Osteoblast (primary cell): ENCODE measurements around the gene AIMP2. TPM values are rescaled to one million over a fixed set of nuclear protein-coding genes. Genes with fewer than 3 reads are reported as not detected.

Experiments
- DNase-seq: peaks from one replicate; pipeline ENCODE4 v3.0.0; 2011; ENCODE audit warnings: low spot score, mixed read lengths; ENCODE audit not compliant: insufficient read length; ENCODE audit errors: missing footprints
- H2AFZ ChIP-seq: 2 replicates; pipeline ENCODE4 v1.6.0; 2011; ENCODE audit warnings: mild to moderate bottlenecking, low read length
- H3K27ac ChIP-seq: 2 replicates; pipeline ENCODE4 v1.5.1; 2011; ENCODE audit warnings: mild to moderate bottlenecking, low read depth, low read length, moderate library complexity
- H3K27me3 ChIP-seq: 2 replicates; pipeline ENCODE4 v1.6.0; 2012; ENCODE audit warnings: mild to moderate bottlenecking, control low read depth, inconsistent platforms, low read length, moderate library complexity; ENCODE audit not compliant: insufficient read depth
- H3K36me3 ChIP-seq: 2 replicates; pipeline ENCODE4 v1.5.1; 2011; ENCODE audit warnings: mild to moderate bottlenecking, low read length, control low read depth, moderate library complexity; ENCODE audit not compliant: insufficient read depth
- H3K4me1 ChIP-seq: 2 replicates; pipeline ENCODE4 v1.5.1; 2011; ENCODE audit warnings: mild to moderate bottlenecking, low read length, control low read depth, moderate library complexity; ENCODE audit not compliant: insufficient read depth
- H3K4me2 ChIP-seq: 2 replicates; pipeline ENCODE4 v1.6.0; 2011; ENCODE audit warnings: mild to moderate bottlenecking, low read length; ENCODE audit not compliant: insufficient read depth
- H3K4me3 ChIP-seq: fragments of 200-600 bp; sonication (generic); 3 replicates; pipeline ENCODE4 v1.5.1; 2012; ENCODE audit warnings: mild to moderate bottlenecking, low read length, inconsistent platforms; ENCODE audit not compliant: insufficient read depth
- H3K79me2 ChIP-seq: 2 replicates; pipeline ENCODE4 v1.6.0; 2012; ENCODE audit warnings: mild to moderate bottlenecking, low read length, control low read depth, inconsistent platforms; ENCODE audit not compliant: insufficient read depth
- H3K9me3 ChIP-seq: 2 replicates; pipeline ENCODE4 v1.5.1; 2011; ENCODE audit warnings: low read depth, low read length, control low read depth
- H4K20me1 ChIP-seq: 2 replicates; pipeline ENCODE4 v1.6.0; 2012; ENCODE audit warnings: mild to moderate bottlenecking, low read length, control low read depth; ENCODE audit not compliant: insufficient read depth
- CTCF ChIP-seq: IDR thresholded peaks from 2 replicates; pipeline ENCODE4 v1.5.1; 2011; ENCODE audit warnings: mild to moderate bottlenecking, low read depth, low read length, moderate library complexity; ENCODE audit errors: extremely low read depth
- total RNA-seq: library from RNA; depleted of rRNA; stranded (reverse); fragments of >200 nt; gene quantifications from 2 replicates; pipeline ENCODE4 v1.2.3, GENCODE V29; 2012

The AIMP2 gene
- total RNA-seq, 1 donor: 61.5 TPM

GRCh38 chr7:6026820-6027311, 17.8 kb downstream of the AIMP2 start:
- Histone ChIP-seq H3K79me2 (peaks cover 7% of the 10 kb centered on the region), H3K9me3 (no peaks in the 10 kb centered on the region), H3K27ac (no peak overlapping the region), H3K27me3 (no peaks in the 10 kb centered on the region), H3K4me1 (no peaks in the 10 kb centered on the region), H3K4me3 (no peak overlapping the region), H2AFZ (no peak overlapping the region), H3K36me3 (peaks cover 82% of the 10 kb centered on the region), H3K4me2 (no peak overlapping the region), H4K20me1 (no peaks in the 10 kb centered on the region)
- no peak for TF ChIP-seq CTCF
- DNase-seq: peak; percentile 57

- peaks cover 79% of the 10 kb centered on the region for H3K36me3 ChIP-seq
- no peaks in the 10 kb centered on the region for H4K20me1 ChIP-seq
- H3K79me2 ChIP-seq: peaks cover 11% of the 10 kb centered on the region
- H3K9me3 ChIP-seq: no peaks in the 10 kb centered on the region
- no peaks in the 10 kb centered on the region for H3K4me1 ChIP-seq
- no peaks in the 10 kb centered on the region for H3K27me3 ChIP-seq
- DNase-seq: no peak
- H3K27ac ChIP-seq: no peak overlapping the region
- no peak overlapping the region for H3K4me2 ChIP-seq
- H3K4me3 ChIP-seq: no peak overlapping the region
- TF ChIP-seq CTCF: no peak
- H2AFZ ChIP-seq: no peak overlapping the region
These were observed 18.8 kb downstream of the AIMP2 start for GRCh38 chr7:6027806-6028365.

- Histone ChIP-seq H3K4me2 (no peak overlapping the region), H3K36me3 (peaks cover 73% of the 10 kb centered on the region)
- no peak for TF ChIP-seq CTCF
These were observed 19.5 kb downstream of the AIMP2 start for GRCh38 chr7:6028563-6028962.

GRCh38 chr7:6030988-6031387, 21.9 kb downstream of the AIMP2 start, which contains the start of gene ANKRD61:
TSS of gene ANKRD61 (plus strand) at chr7:6031376. CDS start at chr7:6031376, 0 bp downstream.
- no peaks in the 10 kb centered on the region for H3K27me3 ChIP-seq
- no peaks in the 10 kb centered on the region for H3K4me1 ChIP-seq
- no peaks in the 10 kb centered on the region for H3K9me3 ChIP-seq
- no peak within 1 kb of the TSS for H3K4me3 ChIP-seq
- H4K20me1 ChIP-seq: no peaks in the 10 kb centered on the region
- H3K27ac ChIP-seq: no peak within 1 kb of the TSS
- no peak for DNase-seq
- TF ChIP-seq CTCF: no peak
- H3K36me3 ChIP-seq: peaks cover 61% of the 10 kb centered on the region
- no peak within 1 kb of the TSS for H2AFZ ChIP-seq
- peaks cover 16% of the 10 kb centered on the region for H3K79me2 ChIP-seq
- H3K4me2 ChIP-seq: no peak within 1 kb of the TSS

More at GRCh38 chr7:6028563-6028962, 19.5 kb downstream of the AIMP2 start:
- H4K20me1 ChIP-seq: no peaks in the 10 kb centered on the region
- no peak overlapping the region for H3K27ac ChIP-seq
- no peak overlapping the region for H2AFZ ChIP-seq
- H3K27me3 ChIP-seq: no peaks in the 10 kb centered on the region
- no peak overlapping the region for H3K4me3 ChIP-seq
- no peaks in the 10 kb centered on the region for H3K9me3 ChIP-seq
- peak; percentile 44 for DNase-seq
- peaks cover 13% of the 10 kb centered on the region for H3K79me2 ChIP-seq
- no peaks in the 10 kb centered on the region for H3K4me1 ChIP-seq
